T-helper 22 cell (primary cell): ENCODE results near the gene CYP26B1.
"Not testable (repeated sequence)": the region's sequence is repeated elsewhere in the genome, so short reads cannot be mapped to it uniquely, and the experiment has no call there.

Experiments
- DNase-seq: peaks from one replicate; pipeline ENCODE4 v3.0.0-alpha.2; 2020; ENCODE audit warnings: low read depth

CYP26B1 gene

GRCh38 chr2:72109291-72109690 lies 38.4 kb downstream of the CYP26B1 start:
- no peak for DNase-seq

GRCh38 chr2:72108121-72108520 lies 39.5 kb downstream of the CYP26B1 start:
- DNase-seq = no peak

GRCh38 chr2:72106978-72107377 lies 40.7 kb downstream of the CYP26B1 start:
- no peak for DNase-seq

GRCh38 chr2:72104821-72105588 lies 42.7 kb downstream of the CYP26B1 start:
- DNase-seq = no peak

GRCh38 chr2:72103690-72104089 lies 44.0 kb downstream of the CYP26B1 start:
- DNase-seq = no peak

GRCh38 chr2:72103161-72103560 lies 44.5 kb downstream of the CYP26B1 start:
- no peak for DNase-seq

- no peak for DNase-seq
Measured at GRCh38 chr2:72098935-72099334, 48.7 kb downstream of the CYP26B1 start.

GRCh38 chr2:72097276-72097675 lies 50.4 kb downstream of the CYP26B1 start:
- no peak for DNase-seq

GRCh38 chr2:72096181-72096580 lies 51.5 kb downstream of the CYP26B1 start:
- DNase-seq = no peak

- no peak for DNase-seq
Measured at GRCh38 chr2:72095364-72095763, 52.3 kb downstream of the CYP26B1 start.

GRCh38 chr2:72094701-72095100 lies 53.0 kb downstream of the CYP26B1 start:
- DNase-seq = no peak

- DNase-seq = no peak
Measured at GRCh38 chr2:72092111-72092510, 55.6 kb downstream of the CYP26B1 start.

GRCh38 chr2:72090781-72091482 lies 56.7 kb downstream of the CYP26B1 start:
- no peak for DNase-seq

- DNase-seq = no peak
Measured at GRCh38 chr2:72090271-72090720, 57.4 kb downstream of the CYP26B1 start.

- DNase-seq = no peak
Measured at GRCh38 chr2:72089537-72089936, 58.1 kb downstream of the CYP26B1 start.

GRCh38 chr2:72089028-72089427 lies 58.6 kb downstream of the CYP26B1 start:
- no peak for DNase-seq

GRCh38 chr2:72086871-72087633 lies 60.6 kb downstream of the CYP26B1 start:
- not testable (repeated sequence) for DNase-seq

GRCh38 chr2:72085513-72085912 lies 62.1 kb downstream of the CYP26B1 start:
- no peak for DNase-seq

- no peak for DNase-seq
Measured at GRCh38 chr2:72085036-72085435, 62.6 kb downstream of the CYP26B1 start.

- no peak for DNase-seq
Measured at GRCh38 chr2:72084584-72084976, 63.1 kb downstream of the CYP26B1 start.

- DNase-seq = no peak
Measured at GRCh38 chr2:72083751-72084583, 63.7 kb downstream of the CYP26B1 start.

GRCh38 chr2:72082887-72083286 lies 64.8 kb downstream of the CYP26B1 start:
- DNase-seq = no peak
